Measurements from ENCODE around the gene WDFY4. TPM values are rescaled to one million over a fixed set of nuclear protein-coding genes. Genes with fewer than 3 reads are reported as not detected.

WDFY4 gene
- total RNA-seq, 1 donor from 2014 or later, result 0.25 TPM

DNA sequence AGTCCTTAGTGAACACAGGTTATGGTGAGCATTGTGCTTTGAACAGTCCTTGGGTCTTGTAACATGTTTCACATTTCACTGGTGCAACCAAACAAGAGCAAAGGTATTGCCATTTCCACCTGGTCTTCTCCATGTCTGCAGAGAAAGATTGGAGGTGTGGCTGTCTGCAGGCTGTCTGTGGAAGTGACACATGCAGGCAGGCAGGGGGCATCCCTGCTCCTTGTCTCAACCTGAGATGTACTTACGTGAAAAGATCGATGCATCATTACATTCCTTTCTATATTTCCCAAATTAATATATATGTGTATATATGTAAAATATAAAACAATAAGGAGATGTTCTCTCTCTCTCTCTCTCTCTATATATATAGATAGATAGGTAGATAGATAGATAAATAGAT, 200.7 kb downstream of the WDFY4 start:
- no peaks in the 10 kb centered on the region for H3K27me3 ChIP-seq (ENCODE audit: insufficient read depth, low read length)
- no peak overlapping the region for H3K9ac ChIP-seq (ENCODE audit: low read length)
- H3K79me2 ChIP-seq (ENCODE audit: insufficient read depth, low read length), result no peaks in the 10 kb centered on the region
- H3K9me3 ChIP-seq (ENCODE audit: insufficient read depth, low read depth, low read length), result no peaks in the 10 kb centered on the region
- no peak overlapping the region for H3K27ac Mint-ChIP-seq (ENCODE audit: unreplicated experiment)
- no peak overlapping the region for H3K4me3 Mint-ChIP-seq (ENCODE audit: unreplicated experiment)
- DNase-seq (ENCODE audit: low read depth), result no peak
- H3K4me3 ChIP-seq (ENCODE audit: insufficient read depth, low read depth, low read length), result no peak overlapping the region
- no peaks in the 10 kb centered on the region for H3K36me3 ChIP-seq (ENCODE audit: insufficient read depth, low read length)
- TF ChIP-seq EZH2 (IDR thresholded peaks at IDR 0.05; ENCODE audit: insufficient read depth, low read length), result no peak
- TF ChIP-seq, protein P1, sequence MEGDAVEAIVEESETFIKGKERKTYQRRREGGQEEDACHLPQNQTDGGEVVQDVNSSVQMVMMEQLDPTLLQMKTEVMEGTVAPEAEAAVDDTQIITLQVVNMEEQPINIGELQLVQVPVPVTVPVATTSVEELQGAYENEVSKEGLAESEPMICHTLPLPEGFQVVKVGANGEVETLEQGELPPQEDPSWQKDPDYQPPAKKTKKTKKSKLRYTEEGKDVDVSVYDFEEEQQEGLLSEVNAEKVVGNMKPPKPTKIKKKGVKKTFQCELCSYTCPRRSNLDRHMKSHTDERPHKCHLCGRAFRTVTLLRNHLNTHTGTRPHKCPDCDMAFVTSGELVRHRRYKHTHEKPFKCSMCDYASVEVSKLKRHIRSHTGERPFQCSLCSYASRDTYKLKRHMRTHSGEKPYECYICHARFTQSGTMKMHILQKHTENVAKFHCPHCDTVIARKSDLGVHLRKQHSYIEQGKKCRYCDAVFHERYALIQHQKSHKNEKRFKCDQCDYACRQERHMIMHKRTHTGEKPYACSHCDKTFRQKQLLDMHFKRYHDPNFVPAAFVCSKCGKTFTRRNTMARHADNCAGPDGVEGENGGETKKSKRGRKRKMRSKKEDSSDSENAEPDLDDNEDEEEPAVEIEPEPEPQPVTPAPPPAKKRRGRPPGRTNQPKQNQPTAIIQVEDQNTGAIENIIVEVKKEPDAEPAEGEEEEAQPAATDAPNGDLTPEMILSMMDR (IDR thresholded peaks at IDR 0.05; ENCODE audit: insufficient read depth, low read depth, low read length), result no peak
- H3K4me1 ChIP-seq (ENCODE audit: insufficient read depth, low read length), result no peaks in the 10 kb centered on the region
- H3K9me3 Mint-ChIP-seq (ENCODE audit: unreplicated experiment), result no peaks in the 10 kb centered on the region
- H3K4me2 ChIP-seq (ENCODE audit: low read length), result no peak overlapping the region
- H3K4me1 Mint-ChIP-seq (ENCODE audit: low read depth, unreplicated experiment), result no peaks in the 10 kb centered on the region
- H2AFZ ChIP-seq (ENCODE audit: low read depth, low read length), result no peak overlapping the region
- H4K20me1 ChIP-seq (ENCODE audit: insufficient read depth, low read length), result no peaks in the 10 kb centered on the region
- H3K36me3 Mint-ChIP-seq (ENCODE audit: low read depth, unreplicated experiment), result no peaks in the 10 kb centered on the region
- H3K27ac ChIP-seq (ENCODE audit: low read depth, low read length), result no peak overlapping the region
- H3K27me3 Mint-ChIP-seq (ENCODE audit: low read depth, unreplicated experiment), result peaks cover 27% of the 10 kb centered on the region
- FAIRE-seq, result no peak

DNA sequence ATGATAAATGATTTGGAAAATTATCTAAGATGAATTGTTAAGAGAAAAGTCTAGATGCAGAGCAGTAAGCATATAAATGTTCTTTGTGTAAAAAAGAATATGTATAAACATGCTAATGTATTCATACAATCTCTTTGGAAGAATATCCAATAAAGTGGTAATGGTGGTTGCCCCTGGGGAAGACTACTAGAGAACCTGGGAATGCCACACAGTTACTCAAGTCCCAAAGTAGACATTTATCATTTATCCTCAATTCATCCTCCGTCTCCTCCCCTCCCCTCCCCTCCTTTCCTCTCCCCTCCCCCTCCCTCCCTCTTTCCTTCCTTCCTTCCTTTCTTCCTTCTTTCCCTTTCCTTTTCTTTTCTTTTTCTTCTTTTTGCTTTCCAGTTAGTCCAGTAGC, 203.3 kb downstream of the WDFY4 start:
- Mint-ChIP-seq H3K4me3 (ENCODE audit: unreplicated experiment) (no peak overlapping the region), H3K27me3 (ENCODE audit: low read depth, unreplicated experiment) (peaks cover 25% of the 10 kb centered on the region), H3K4me1 (ENCODE audit: low read depth, unreplicated experiment) (peaks cover 4% of the 10 kb centered on the region), H3K27ac (ENCODE audit: unreplicated experiment) (no peak overlapping the region), H3K36me3 (ENCODE audit: low read depth, unreplicated experiment) (no peaks in the 10 kb centered on the region), H3K9me3 (ENCODE audit: unreplicated experiment) (no peaks in the 10 kb centered on the region)
- Histone ChIP-seq H3K79me2 (ENCODE audit: insufficient read depth, low read length) (no peaks in the 10 kb centered on the region), H3K4me1 (ENCODE audit: insufficient read depth, low read length) (no peaks in the 10 kb centered on the region), H3K27ac (ENCODE audit: low read depth, low read length) (no peak overlapping the region), H3K9ac (ENCODE audit: low read length) (no peak overlapping the region), H2AFZ (ENCODE audit: low read depth, low read length) (no peak overlapping the region), H4K20me1 (ENCODE audit: insufficient read depth, low read length) (no peaks in the 10 kb centered on the region), H3K4me2 (ENCODE audit: low read length) (no peak overlapping the region), H3K36me3 (ENCODE audit: insufficient read depth, low read length) (no peaks in the 10 kb centered on the region), H3K4me3 (ENCODE audit: insufficient read depth, low read depth, low read length) (no peak overlapping the region), H3K9me3 (ENCODE audit: insufficient read depth, low read depth, low read length) (no peaks in the 10 kb centered on the region), H3K27me3 (ENCODE audit: insufficient read depth, low read length) (no peaks in the 10 kb centered on the region)
- FAIRE-seq (no peak), DNase-seq (ENCODE audit: low read depth) (no peak)
- TF ChIP-seq, protein P1 (IDR thresholded peaks at IDR 0.05; ENCODE audit: insufficient read depth, low read depth, low read length), result no peak
- TF ChIP-seq EZH2 (IDR thresholded peaks at IDR 0.05; ENCODE audit: insufficient read depth, low read length), result no peak

DNA sequence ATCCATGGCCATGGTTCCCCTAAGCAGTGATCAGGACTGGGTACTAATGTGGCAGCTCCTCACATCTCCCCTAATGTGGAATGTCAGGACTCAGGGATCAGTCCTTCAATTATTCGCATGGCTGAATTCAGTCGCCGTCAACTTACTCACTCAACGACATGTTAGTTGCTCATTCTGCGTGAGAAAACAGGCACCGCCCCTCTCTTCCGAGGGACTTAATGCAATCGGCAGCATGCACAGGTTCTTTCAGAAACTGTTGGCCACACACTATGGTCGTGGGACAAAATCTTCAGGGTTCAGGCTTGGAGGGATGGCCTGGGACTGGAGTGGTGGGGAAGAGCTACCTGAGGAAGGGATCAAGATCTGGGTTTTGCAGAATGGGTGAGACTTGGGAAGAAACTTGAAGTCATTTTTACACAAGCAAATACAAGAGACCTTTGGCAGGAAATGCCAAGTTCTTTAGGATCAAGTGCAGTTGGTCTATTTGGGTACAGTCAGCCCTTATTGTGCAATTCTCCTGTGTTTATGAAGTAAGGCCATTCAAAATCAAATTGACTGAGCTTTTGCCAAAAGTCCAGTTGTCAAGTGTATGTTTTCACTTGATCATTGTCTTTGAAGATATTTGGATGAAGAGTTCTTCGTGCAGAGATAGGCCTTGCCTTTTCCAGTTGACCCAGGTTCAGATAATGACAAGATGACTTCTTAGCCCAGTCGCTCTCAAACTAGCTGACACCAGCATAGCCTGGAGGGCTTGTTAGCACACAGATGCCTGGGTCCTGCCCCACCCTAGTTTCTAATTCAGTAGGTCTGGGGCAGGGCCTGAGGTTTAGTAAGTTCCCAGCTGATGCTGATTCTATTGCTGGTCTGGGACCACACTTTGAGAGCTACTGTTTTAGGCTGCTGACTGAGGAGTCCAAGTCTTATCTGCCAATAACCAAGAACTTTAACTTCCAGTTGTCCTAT, 206.5 kb downstream of the WDFY4 start:
- H3K27ac Mint-ChIP-seq (ENCODE audit: unreplicated experiment), result no peak overlapping the region
- no peaks in the 10 kb centered on the region for H3K36me3 Mint-ChIP-seq (ENCODE audit: low read depth, unreplicated experiment)
- peaks cover 4% of the 10 kb centered on the region for H3K4me1 Mint-ChIP-seq (ENCODE audit: low read depth, unreplicated experiment)
- Histone ChIP-seq H3K9ac (ENCODE audit: low read length) (no peak overlapping the region), H3K79me2 (ENCODE audit: insufficient read depth, low read length) (no peaks in the 10 kb centered on the region), H3K4me3 (ENCODE audit: insufficient read depth, low read depth, low read length) (no peak overlapping the region), H4K20me1 (ENCODE audit: insufficient read depth, low read length) (no peaks in the 10 kb centered on the region), H3K4me2 (ENCODE audit: low read length) (no peak overlapping the region), H3K9me3 (ENCODE audit: insufficient read depth, low read depth, low read length) (no peaks in the 10 kb centered on the region), H2AFZ (ENCODE audit: low read depth, low read length) (no peak overlapping the region), H3K4me1 (ENCODE audit: insufficient read depth, low read length) (no peaks in the 10 kb centered on the region), H3K27me3 (ENCODE audit: insufficient read depth, low read length) (no peaks in the 10 kb centered on the region), H3K36me3 (ENCODE audit: insufficient read depth, low read length) (no peaks in the 10 kb centered on the region), H3K27ac (ENCODE audit: low read depth, low read length) (no peak overlapping the region)
- no peak overlapping the region for H3K4me3 Mint-ChIP-seq (ENCODE audit: unreplicated experiment)
- TF ChIP-seq EZH2 (IDR thresholded peaks at IDR 0.05; ENCODE audit: insufficient read depth, low read length), result no peak
- TF ChIP-seq, protein P1 (IDR thresholded peaks at IDR 0.05; ENCODE audit: insufficient read depth, low read depth, low read length), result no peak
- no peak for FAIRE-seq
- peaks cover 32% of the 10 kb centered on the region for H3K27me3 Mint-ChIP-seq (ENCODE audit: low read depth, unreplicated experiment)
- no peaks in the 10 kb centered on the region for H3K9me3 Mint-ChIP-seq (ENCODE audit: unreplicated experiment)
- no peak for DNase-seq (ENCODE audit: low read depth)

Measured in astrocyte (in vitro differentiated cells and primary cell).